K562 (cell line): ENCODE data around the gene VAMP8. TPM values are rescaled to one million over a fixed set of nuclear protein-coding genes. Genes with fewer than 3 reads are reported as not detected.
A peak's percentile ranks its signal among the peaks of the same experiment; 100 is the strongest.

Source experiments
- DEAF1 ChIP-seq: fragments of 450-650 bp; formaldehyde crosslinking; IDR thresholded peaks from 2 replicates; pipeline ENCODE4 v1.4.0; 2020; ENCODE audit warnings: mild to moderate bottlenecking, moderate library complexity
- ELF1 ChIP-seq: fragments of 200-800 bp; sonication (Bioruptor generic); IDR thresholded peaks from 2 replicates; pipeline ENCODE4 v1.6.1; 2016; ENCODE audit warnings: missing genetic modification characterization, missing compliant biosample characterization
- ESRRB ChIP-seq: fragments of 250-450 bp; sonication (Bioruptor Pico); IDR thresholded peaks from 2 replicates; pipeline ENCODE4 v1.5.0; 2020; ENCODE audit warnings: mild to moderate bottlenecking, moderate library complexity, borderline replicate concordance
- FOS ChIP-seq: IDR thresholded peaks from 3 replicates; pipeline ENCODE4 v1.6.1; 2011; ENCODE audit not compliant: insufficient read length; ENCODE audit errors: extremely low read depth
- GABPB2 ChIP-seq: fragments of 250-450 bp; sonication (Bioruptor Pico); conservative IDR thresholded peaks from 2 replicates; pipeline ENCODE4 v1.5.1; 2021; ENCODE audit warnings: mild to moderate bottlenecking
- GATAD2B ChIP-seq: fragments of 450-650 bp; IDR thresholded peaks from 2 replicates; pipeline ENCODE4 v1.6.1; 2017; ENCODE audit warnings: mild to moderate bottlenecking, borderline replicate concordance
- MAFK ChIP-seq: IDR thresholded peaks from 2 replicates; pipeline ENCODE4 v1.6.1; 2011; ENCODE audit warnings: low read length, improper control_type of control experiment
- MLX ChIP-seq, 2 experiments: fragments of 450-650 bp in 1 of 2; sonication (generic) in 1 of 2; formaldehyde crosslinking; conservative IDR thresholded peaks; 2 replicates each; pipeline versions ENCODE4 v1.4.0 to v1.8.1; 2020 to 2022; ENCODE audit warnings: mild to moderate bottlenecking in 1 of 2, missing genetic modification reagents in 1 of 2
- RAD51 ChIP-seq: fragments of 450-650 bp; IDR thresholded peaks from 2 replicates; pipeline ENCODE4 v1.7.1; 2016; ENCODE audit warnings: low read depth, mild to moderate bottlenecking, borderline replicate concordance
- RB1 ChIP-seq: fragments of 450-650 bp; IDR thresholded peaks from 2 replicates; pipeline ENCODE4 v1.6.1; 2017; ENCODE audit warnings: low read depth, mild to moderate bottlenecking
- SIN3A ChIP-seq, 2 experiments: fragments of 150-350 bp in 1 of 2; IDR thresholded peaks; 2 replicates each; pipeline ENCODE4 v1.6.1; 2011 to 2016; ENCODE audit warnings: borderline replicate concordance in 2 of 2, low read depth in 2 of 2, low read length in 2 of 2, mild to moderate bottlenecking in 2 of 2, moderate library complexity in 2 of 2; ENCODE audit not compliant: control insufficient read depth in 1 of 2
- SIRT6 ChIP-seq: IDR thresholded peaks from one replicate; pipeline ENCODE4 v1.6.1; 2012; ENCODE audit warnings: low read depth, mild to moderate bottlenecking, control low read depth, inconsistent platforms, low read length, moderate library complexity
- TCF3 ChIP-seq: sonication (generic); formaldehyde crosslinking; IDR thresholded peaks from 2 replicates; pipeline ENCODE4 v1.4.0; 2020; ENCODE audit warnings: mild to moderate bottlenecking, missing genetic modification reagents
- ZBTB2 ChIP-seq: fragments of 450-650 bp; IDR thresholded peaks from 2 replicates; pipeline ENCODE4 v1.6.1; 2016; ENCODE audit warnings: antibody characterized with exemption
- ZKSCAN3 ChIP-seq: fragments of 250-450 bp; sonication (Bioruptor Pico); IDR thresholded peaks from 2 replicates; pipeline ENCODE4 v1.4.0; 2020
- polyA plus RNA-seq, 8 experiments: library from polyadenylated mRNA; depleted of rRNA in 4 of 8; stranded (reverse) in 5 of 8; unstranded in 3 of 8; fragments of >200 nt; fragmentation: Nextera tagmentation in 2 of 8; fragmentation: Illumina TruSeq in 1 of 8; extraction: Ambion mirVana in 2 of 8; extraction: Trizol in 1 of 8; gene quantifications; 2 replicates each; pipeline versions ENCODE4 v1.2.1 to v1.2.3, GENCODE V29; 2011 to 2014; ENCODE audit warnings: inconsistent platforms in 1 of 8, missing spikeins in 1 of 8
- total RNA-seq, 7 experiments: library from RNA; depleted of rRNA in 6 of 7; stranded (reverse); fragments of >200 nt in 6 of 7; fragmentation: Illumina TruSeq in 2 of 7; extraction: Trizol in 2 of 7; gene quantifications; 2 replicates each; pipeline versions ENCODE4 v1.2.1 to v1.2.3, GENCODE V29; 2011 to 2021; ENCODE audit warnings: low replicate concordance in 1 of 7
- TF ChIP-seq, protein P1 (sequence below): fragments of 450-650 bp; IDR thresholded peaks from 2 replicates; pipeline ENCODE4 v1.6.1; 2016; ENCODE audit warnings: borderline replicate concordance
- TF ChIP-seq, protein P2 (sequence below): fragments of 450-650 bp; IDR thresholded peaks from 2 replicates; pipeline ENCODE4 v1.6.1; 2017; ENCODE audit warnings: mild to moderate bottlenecking, moderate library complexity

VAMP8 gene
- total and polyA plus RNA-seq, 9 of the 15 experiments (the other 6 are each of a cell fraction or from before 2014, with no cell fraction given): 107 to 571 (median 248) TPM

DNA sequence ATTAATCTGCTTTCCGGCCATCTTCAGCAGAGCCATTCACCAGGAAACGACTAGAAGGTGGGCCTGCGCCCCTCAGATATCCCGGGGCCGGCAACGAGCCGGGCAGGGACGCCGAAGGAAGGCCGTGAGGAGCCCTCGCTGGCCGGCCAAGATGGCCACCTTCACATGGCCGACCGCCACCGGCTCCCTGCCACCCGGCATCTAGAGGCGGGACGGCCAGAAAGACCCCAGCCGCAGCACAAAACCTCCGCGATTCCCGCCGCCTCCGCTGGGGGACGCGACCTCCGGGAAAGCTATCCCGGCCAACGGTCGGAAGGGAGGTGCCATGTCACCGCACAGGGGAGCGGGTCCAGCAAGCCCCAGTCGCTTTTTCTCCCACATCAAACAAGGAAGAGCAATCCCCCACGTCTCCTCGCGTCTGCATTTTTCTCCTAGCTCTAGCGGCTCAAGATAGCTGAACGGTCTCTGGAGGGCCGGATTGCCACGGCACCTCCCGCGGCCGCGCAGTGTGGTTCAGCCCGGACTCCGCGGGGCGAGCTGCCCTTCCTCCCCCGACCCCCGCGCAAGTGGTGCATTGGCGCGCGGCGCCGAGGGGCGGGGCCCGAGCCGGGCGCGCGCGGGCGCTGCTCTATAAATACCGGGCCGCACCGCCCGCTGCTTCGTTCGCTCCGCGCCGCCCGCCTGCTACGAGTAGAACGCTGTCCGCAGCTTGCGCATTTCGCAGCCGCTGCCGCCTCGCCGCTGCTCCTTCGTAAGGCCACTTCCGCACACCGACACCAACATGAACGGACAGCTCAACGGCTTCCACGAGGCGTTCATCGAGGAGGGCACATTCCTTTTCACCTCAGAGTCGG, 38.7 kb upstream of the VAMP8 start, which contains the start of gene MAT2A (continued):
- TF ChIP-seq MLX (CRISPR knock-in tag; conservative IDR thresholded peaks at IDR 0.05): peak in 1 of 2 experiments; percentile 84; a peak in 1 of 4 replicates
- TF ChIP-seq RAD51: no peak
- TF ChIP-seq SIN3A (IDR thresholded peaks at IDR 0.05; ENCODE audit: borderline replicate concordance in 2 of 2, control insufficient read depth in 1 of 2, low read depth in 2 of 2, low read length in 2 of 2): peak; percentile 47 to 76; a peak in 1 of 4 replicates
- TF ChIP-seq TCF3 (CRISPR knock-in tag): peak; percentile 41; the same call in 1 of the 2 replicates
- no peak for TF ChIP-seq ZKSCAN3
- no peak for TF ChIP-seq ESRRB (CRISPR knock-in tag)
- TF ChIP-seq, protein P1, sequence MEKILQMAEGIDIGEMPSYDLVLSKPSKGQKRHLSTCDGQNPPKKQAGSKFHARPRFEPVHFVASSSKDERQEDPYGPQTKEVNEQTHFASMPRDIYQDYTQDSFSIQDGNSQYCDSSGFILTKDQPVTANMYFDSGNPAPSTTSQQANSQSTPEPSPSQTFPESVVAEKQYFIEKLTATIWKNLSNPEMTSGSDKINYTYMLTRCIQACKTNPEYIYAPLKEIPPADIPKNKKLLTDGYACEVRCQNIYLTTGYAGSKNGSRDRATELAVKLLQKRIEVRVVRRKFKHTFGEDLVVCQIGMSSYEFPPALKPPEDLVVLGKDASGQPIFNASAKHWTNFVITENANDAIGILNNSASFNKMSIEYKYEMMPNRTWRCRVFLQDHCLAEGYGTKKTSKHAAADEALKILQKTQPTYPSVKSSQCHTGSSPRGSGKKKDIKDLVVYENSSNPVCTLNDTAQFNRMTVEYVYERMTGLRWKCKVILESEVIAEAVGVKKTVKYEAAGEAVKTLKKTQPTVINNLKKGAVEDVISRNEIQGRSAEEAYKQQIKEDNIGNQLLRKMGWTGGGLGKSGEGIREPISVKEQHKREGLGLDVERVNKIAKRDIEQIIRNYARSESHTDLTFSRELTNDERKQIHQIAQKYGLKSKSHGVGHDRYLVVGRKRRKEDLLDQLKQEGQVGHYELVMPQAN: no peak
- TF ChIP-seq RB1: peak; percentile 96
- peak; percentile 59; the same call in 1 of the 2 replicates for TF ChIP-seq ELF1 (tag)
- TF ChIP-seq MAFK: 0 out of 2 replicates have a peak, but pooled peaks have one; percentile 7
- TF ChIP-seq FOS: no peak
- TF ChIP-seq ZBTB2: peak; percentile 80
- no peak for TF ChIP-seq GABPB2 (CRISPR knock-in tag)
- no peak; the same call in 1 of the 2 replicates for TF ChIP-seq GATAD2B
- 0 out of 2 replicates have a peak, but pooled peaks have one; percentile 26 for TF ChIP-seq DEAF1 (CRISPR knock-in tag)
- peak; percentile 82 for TF ChIP-seq SIRT6
- TF ChIP-seq, protein P2, sequence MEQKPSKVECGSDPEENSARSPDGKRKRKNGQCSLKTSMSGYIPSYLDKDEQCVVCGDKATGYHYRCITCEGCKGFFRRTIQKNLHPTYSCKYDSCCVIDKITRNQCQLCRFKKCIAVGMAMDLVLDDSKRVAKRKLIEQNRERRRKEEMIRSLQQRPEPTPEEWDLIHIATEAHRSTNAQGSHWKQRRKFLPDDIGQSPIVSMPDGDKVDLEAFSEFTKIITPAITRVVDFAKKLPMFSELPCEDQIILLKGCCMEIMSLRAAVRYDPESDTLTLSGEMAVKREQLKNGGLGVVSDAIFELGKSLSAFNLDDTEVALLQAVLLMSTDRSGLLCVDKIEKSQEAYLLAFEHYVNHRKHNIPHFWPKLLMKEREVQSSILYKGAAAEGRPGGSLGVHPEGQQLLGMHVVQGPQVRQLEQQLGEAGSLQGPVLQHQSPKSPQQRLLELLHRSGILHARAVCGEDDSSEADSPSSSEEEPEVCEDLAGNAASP: no peak
